ENCODE data around the gene SMU1. TPM values are rescaled to one million over a fixed set of nuclear protein-coding genes. Genes with fewer than 3 reads are reported as not detected.
A peak's percentile ranks its signal among the peaks of the same experiment; 100 is the strongest.

Gene SMU1
- total and polyA plus RNA-seq, 12 donors: 5.8 to 18.5 (median 16.7) TPM

GRCh38 chr9:33065157-33066076 is 11.1 kb downstream of the SMU1 start:
- peaks cover 0 to 100% (median 52%) of the 10 kb centered on the region in 9 donors for H3K36me3 ChIP-seq
- peak in 1 of 8 donors; percentile 30 for ATAC-seq
- no peaks in the 10 kb centered on the region for H3K9me3 ChIP-seq

GRCh38 chr9:33051144-33051543 is 25.3 kb downstream of the SMU1 start:
- H3K9me3 ChIP-seq: no peaks in the 10 kb centered on the region
- no peak for ATAC-seq
- H3K4me1 ChIP-seq: no peaks in the 10 kb centered on the region
- no peak overlapping the region for H3K27ac ChIP-seq
- TF ChIP-seq CTCF (IDR thresholded peaks at IDR 0.05): no peak
- no peak for DNase-seq
- peaks cover 0 to 100% (median 43%) of the 10 kb centered on the region in 9 donors for H3K36me3 ChIP-seq
- H3K27me3 ChIP-seq: no peaks in the 10 kb centered on the region
- H3K4me3 ChIP-seq: no peak overlapping the region
- WGBS, 2 donors: 93 to 96% methylated on average over 4 of the region's 4 CpGs
- intact Hi-C loops (cut with DNase I): no loop called here

More at GRCh38 chr9:33065157-33066076, 11.1 kb downstream of the SMU1 start:
- DNase-seq: no peak
- H3K27ac ChIP-seq: peak overlapping the region in 1 of 10 donors; percentile 32
- intact Hi-C loops (cut with DNase I): no loop called here
- 88 to 91% methylated on average over 5 of the region's 5 CpGs for WGBS, 2 donors
- no peaks in the 10 kb centered on the region for H3K27me3 ChIP-seq
- H3K4me1 ChIP-seq: peaks cover 0 to 14% (median 0%) of the 10 kb centered on the region in 9 donors
- TF ChIP-seq CTCF (IDR thresholded peaks at IDR 0.05): no peak
- H3K4me3 ChIP-seq: no peak overlapping the region

GRCh38 chr9:33049680-33050361 is 26.7 kb downstream of the SMU1 start:
- Histone ChIP-seq H3K4me1 (peaks cover 0 to 3% (median 0%) of the 10 kb centered on the region in 9 donors), H3K36me3 (peaks cover 0 to 96% (median 36%) of the 10 kb centered on the region in 9 donors), H3K27me3 (no peaks in the 10 kb centered on the region), H3K4me3 (no peak overlapping the region), H3K9me3 (no peaks in the 10 kb centered on the region), H3K27ac (no peak overlapping the region)
- ATAC-seq: no peak
- no peak for DNase-seq
- 95 to 96% methylated on average over 2 of the region's 2 CpGs for WGBS, 2 donors
- no peak for TF ChIP-seq CTCF (IDR thresholded peaks at IDR 0.05)
- intact Hi-C loops (cut with DNase I): no loop called here

GRCh38 chr9:33048054-33048465 is 28.4 kb downstream of the SMU1 start:
- Histone ChIP-seq H3K27me3 (no peaks in the 10 kb centered on the region), H3K4me3 (no peak overlapping the region), H3K9me3 (no peaks in the 10 kb centered on the region), H3K36me3 (peaks cover 0 to 78% (median 36%) of the 10 kb centered on the region in 9 donors), H3K27ac (no peak overlapping the region), H3K4me1 (peaks cover 3 to 20% (median 7%) of the 10 kb centered on the region in 9 donors)
- TF ChIP-seq CTCF (IDR thresholded peaks at IDR 0.05): no peak
- no peak for DNase-seq
- ATAC-seq: no peak
- 82 to 86% methylated on average over 2 of the region's 2 CpGs for WGBS, 2 donors
- intact Hi-C loops (cut with DNase I): no loop called here

Measured in heart right ventricle (tissue), 16 donors.